ENCODE data around the gene SMNDC1. TPM values are rescaled to one million over a fixed set of nuclear protein-coding genes. Genes with fewer than 3 reads are reported as not detected.

Gene SMNDC1
- polyA plus RNA-seq, 4 donors = 11.3 to 30.4 (median 12.0) TPM

- peaks cover 0 to 3% (median 0%) of the 10 kb centered on the region in 3 donors for H3K27me3 ChIP-seq (ENCODE audit: control insufficient read depth in 3 of 3, insufficient read depth in 3 of 3, low read length in 3 of 3)
- peaks cover 0 to 4% (median 0%) of the 10 kb centered on the region in 3 donors for H3K4me1 ChIP-seq (ENCODE audit: control insufficient read depth in 3 of 3, insufficient read depth in 2 of 3, low read depth in 1 of 3, low read length in 2 of 3)
- no peaks in the 10 kb centered on the region for H3K36me3 ChIP-seq (ENCODE audit: control insufficient read depth in 3 of 3, insufficient read depth in 2 of 3, low read depth in 1 of 3, low read length in 3 of 3)
- no peak overlapping the region for H3K27ac ChIP-seq (ENCODE audit: low read depth in 1 of 3, low read length in 2 of 3)
- no peak overlapping the region for H3K4me3 ChIP-seq (ENCODE audit: low read depth in 1 of 3, low read length in 3 of 3)
- DNase-seq (no peak), FAIRE-seq (no peak)
- WGBS, 3 donors = 23 to 51% (median 27%) methylated on average over 3 of the region's 3 CpGs
- peaks cover 0 to 21% of the 10 kb centered on the region in 2 donors for H3K9me3 ChIP-seq (ENCODE audit: control insufficient read depth in 2 of 2, insufficient read depth in 1 of 2, low read depth in 1 of 2, low read length in 1 of 2)
Measured at GRCh38 chr10:110324805-110325280, 20.1 kb upstream of the SMNDC1 start.

GRCh38 chr10:110324201-110324804 lies 19.6 kb upstream of the SMNDC1 start:
- peaks cover 0 to 3% (median 0%) of the 10 kb centered on the region in 3 donors for H3K27me3 ChIP-seq (ENCODE audit: control insufficient read depth in 3 of 3, insufficient read depth in 3 of 3, low read length in 3 of 3)
- H3K4me3 ChIP-seq (ENCODE audit: low read depth in 1 of 3, low read length in 3 of 3) = no peak overlapping the region
- peaks cover 0 to 17% of the 10 kb centered on the region in 2 donors for H3K9me3 ChIP-seq (ENCODE audit: control insufficient read depth in 2 of 2, insufficient read depth in 1 of 2, low read depth in 1 of 2, low read length in 1 of 2)
- WGBS, 3 donors = 48 to 70% (median 59%) methylated on average over 5 of the region's 5 CpGs
- no peaks in the 10 kb centered on the region for H3K36me3 ChIP-seq (ENCODE audit: control insufficient read depth in 3 of 3, insufficient read depth in 2 of 3, low read depth in 1 of 3, low read length in 3 of 3)
- DNase-seq (no peak), FAIRE-seq (no peak)
- no peak overlapping the region for H3K27ac ChIP-seq (ENCODE audit: low read depth in 1 of 3, low read length in 2 of 3)
- H3K4me1 ChIP-seq (ENCODE audit: control insufficient read depth in 3 of 3, insufficient read depth in 2 of 3, low read depth in 1 of 3, low read length in 2 of 3) = peaks cover 0 to 4% (median 0%) of the 10 kb centered on the region in 3 donors

GRCh38 chr10:110323503-110323902 lies 18.8 kb upstream of the SMNDC1 start:
- Histone ChIP-seq H3K36me3 (ENCODE audit: control insufficient read depth in 3 of 3, insufficient read depth in 2 of 3, low read depth in 1 of 3, low read length in 3 of 3) (no peaks in the 10 kb centered on the region), H3K27me3 (ENCODE audit: control insufficient read depth in 3 of 3, insufficient read depth in 3 of 3, low read length in 3 of 3) (peaks cover 0 to 3% (median 0%) of the 10 kb centered on the region in 3 donors), H3K9me3 (ENCODE audit: control insufficient read depth in 2 of 2, insufficient read depth in 1 of 2, low read depth in 1 of 2, low read length in 1 of 2) (peaks cover 0 to 17% of the 10 kb centered on the region in 2 donors), H3K4me3 (ENCODE audit: low read depth in 1 of 3, low read length in 3 of 3) (no peak overlapping the region), H3K27ac (ENCODE audit: low read depth in 1 of 3, low read length in 2 of 3) (no peak overlapping the region), H3K4me1 (ENCODE audit: control insufficient read depth in 3 of 3, insufficient read depth in 2 of 3, low read depth in 1 of 3, low read length in 2 of 3) (peaks cover 0 to 4% (median 0%) of the 10 kb centered on the region in 3 donors)
- FAIRE-seq (no peak), DNase-seq (no peak)
- WGBS, 3 donors = 70 to 76% (median 74%) methylated on average over 2 of the region's 2 CpGs

GRCh38 chr10:110321869-110322620 lies 17.3 kb upstream of the SMNDC1 start:
- peaks cover 0 to 3% (median 0%) of the 10 kb centered on the region in 3 donors for H3K27me3 ChIP-seq (ENCODE audit: control insufficient read depth in 3 of 3, insufficient read depth in 3 of 3, low read length in 3 of 3)
- no peak for FAIRE-seq

GRCh38 chr10:110317866-110318850 lies 13.4 kb upstream of the SMNDC1 start:
- no peak for FAIRE-seq
- Histone ChIP-seq H3K4me3 (ENCODE audit: low read depth in 1 of 3, low read length in 3 of 3) (no peak overlapping the region), H3K27ac (ENCODE audit: low read depth in 1 of 3, low read length in 2 of 3) (no peak overlapping the region), H3K9me3 (ENCODE audit: control insufficient read depth in 2 of 2, insufficient read depth in 1 of 2, low read depth in 1 of 2, low read length in 1 of 2) (peaks cover 0 to 13% of the 10 kb centered on the region in 2 donors), H3K27me3 (ENCODE audit: control insufficient read depth in 3 of 3, insufficient read depth in 3 of 3, low read length in 3 of 3) (no peaks in the 10 kb centered on the region), H3K36me3 (ENCODE audit: control insufficient read depth in 3 of 3, insufficient read depth in 2 of 3, low read depth in 1 of 3, low read length in 3 of 3) (no peaks in the 10 kb centered on the region), H3K4me1 (ENCODE audit: control insufficient read depth in 3 of 3, insufficient read depth in 2 of 3, low read depth in 1 of 3, low read length in 2 of 3) (no peaks in the 10 kb centered on the region)
- 83 to 87% (median 84%) methylated on average over 14 to 15 of the region's 15 CpGs for WGBS, 3 donors
- no peak for DNase-seq

More at GRCh38 chr10:110321869-110322620, 17.3 kb upstream of the SMNDC1 start:
- Histone ChIP-seq H3K36me3 (ENCODE audit: control insufficient read depth in 3 of 3, insufficient read depth in 2 of 3, low read depth in 1 of 3, low read length in 3 of 3) (no peaks in the 10 kb centered on the region), H3K4me1 (ENCODE audit: control insufficient read depth in 3 of 3, insufficient read depth in 2 of 3, low read depth in 1 of 3, low read length in 2 of 3) (no peaks in the 10 kb centered on the region), H3K4me3 (ENCODE audit: low read depth in 1 of 3, low read length in 3 of 3) (no peak overlapping the region), H3K27ac (ENCODE audit: low read depth in 1 of 3, low read length in 2 of 3) (no peak overlapping the region), H3K9me3 (ENCODE audit: control insufficient read depth in 2 of 2, insufficient read depth in 1 of 2, low read depth in 1 of 2, low read length in 1 of 2) (peaks cover 0 to 17% of the 10 kb centered on the region in 2 donors)
- DNase-seq = no peak
- WGBS, 3 donors = 88 to 93% (median 91%) methylated on average over 6 of the region's 6 CpGs

- DNase-seq (no peak), FAIRE-seq (no peak)
- Histone ChIP-seq H3K27ac (ENCODE audit: low read depth in 1 of 3, low read length in 2 of 3) (no peak overlapping the region), H3K4me1 (ENCODE audit: control insufficient read depth in 3 of 3, insufficient read depth in 2 of 3, low read depth in 1 of 3, low read length in 2 of 3) (no peaks in the 10 kb centered on the region), H3K36me3 (ENCODE audit: control insufficient read depth in 3 of 3, insufficient read depth in 2 of 3, low read depth in 1 of 3, low read length in 3 of 3) (no peaks in the 10 kb centered on the region), H3K9me3 (ENCODE audit: control insufficient read depth in 2 of 2, insufficient read depth in 1 of 2, low read depth in 1 of 2, low read length in 1 of 2) (no peaks in the 10 kb centered on the region), H3K4me3 (ENCODE audit: low read depth in 1 of 3, low read length in 3 of 3) (no peak overlapping the region), H3K27me3 (ENCODE audit: control insufficient read depth in 3 of 3, insufficient read depth in 3 of 3, low read length in 3 of 3) (no peaks in the 10 kb centered on the region)
- 50 to 72% (median 53%) methylated on average over 2 of the region's 2 CpGs for WGBS, 3 donors
Measured at GRCh38 chr10:110313674-110314073, 9.0 kb upstream of the SMNDC1 start.

GRCh38 chr10:110312206-110312605 lies 7.5 kb upstream of the SMNDC1 start:
- WGBS, 3 donors = 60 to 81% (median 76%) methylated on average over 2 of the region's 2 CpGs
- Histone ChIP-seq H3K27ac (ENCODE audit: low read depth in 1 of 3, low read length in 2 of 3) (no peak overlapping the region), H3K9me3 (ENCODE audit: control insufficient read depth in 2 of 2, insufficient read depth in 1 of 2, low read depth in 1 of 2, low read length in 1 of 2) (no peaks in the 10 kb centered on the region), H3K36me3 (ENCODE audit: control insufficient read depth in 3 of 3, insufficient read depth in 2 of 3, low read depth in 1 of 3, low read length in 3 of 3) (no peaks in the 10 kb centered on the region), H3K4me1 (ENCODE audit: control insufficient read depth in 3 of 3, insufficient read depth in 2 of 3, low read depth in 1 of 3, low read length in 2 of 3) (no peaks in the 10 kb centered on the region), H3K27me3 (ENCODE audit: control insufficient read depth in 3 of 3, insufficient read depth in 3 of 3, low read length in 3 of 3) (no peaks in the 10 kb centered on the region), H3K4me3 (ENCODE audit: low read depth in 1 of 3, low read length in 3 of 3) (no peak overlapping the region)
- no peak for FAIRE-seq
- no peak for DNase-seq
